Measurements from ENCODE around the gene PKN1. TPM values are rescaled to one million over a fixed set of nuclear protein-coding genes. Genes with fewer than 3 reads are reported as not detected.

The PKN1 gene
- total and polyA plus RNA-seq, 2 of the 13 experiments (the other 11 are each of a cell fraction or from before 2014, with no cell fraction given), result 45.7 to 54.5 TPM

DNA sequence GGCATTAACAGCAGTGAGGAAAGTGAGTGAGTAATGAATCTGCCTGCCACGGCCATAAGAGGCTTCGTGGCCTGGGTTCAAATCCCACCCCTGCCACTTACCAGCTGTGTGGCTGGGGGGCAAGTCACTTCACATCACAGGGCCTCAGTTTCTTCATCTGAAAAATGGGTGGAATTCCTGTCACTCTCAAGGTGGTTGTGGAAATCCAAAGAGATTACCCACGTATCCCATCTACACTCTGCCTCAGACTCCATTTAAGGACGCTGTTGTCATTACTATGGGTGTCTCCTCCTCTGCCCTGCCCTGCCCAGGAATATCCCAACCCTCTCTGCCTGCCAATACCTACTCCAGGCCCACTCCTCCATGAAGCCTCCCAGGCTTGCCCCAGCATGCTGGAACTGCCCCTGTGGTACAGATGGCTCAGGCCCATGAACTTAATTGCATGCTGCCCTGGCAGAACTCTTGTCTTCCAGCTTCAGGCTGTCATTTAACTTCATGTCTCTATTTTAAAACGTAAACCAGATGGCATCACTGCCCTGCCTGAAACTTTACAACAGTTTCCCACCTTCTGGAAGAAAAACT lies 59.7 kb downstream of the PKN1 start:
- ChIA-PET CTCF (ENCODE audit: low intra/inter-chr PET ratio, low total read pairs) (no interaction called here), POLR2A (interaction anchor here (1.2 to 8.5 kb wide), 2 partner anchors 25 to 26 kb away, joined by 3 to 123 read pairs; partner anchors contain the start of gene DNAJB1)
- H3K27ac ChIP-seq (ENCODE audit: extremely low read length, insufficient read depth, low read length), result no peak overlapping the region
- intact Hi-C loops (cut with micrococcal nuclease; ENCODE audit: unreplicated experiment), result no loop called here
- no peak for ATAC-seq
- no peak overlapping the region for H3K9ac ChIP-seq (ENCODE audit: insufficient read depth, low read depth, low read length)
- TF ChIP-seq ZBTB20 (CRISPR knock-in tag; IDR thresholded peaks at IDR 0.05; ENCODE audit: borderline replicate concordance, low read depth) (no peak), ZNF629 (CRISPR knock-in tag; conservative IDR thresholded peaks at IDR 0.05) (peak; percentile 84)
- no peak overlapping the region for H3K4me2 ChIP-seq (ENCODE audit: low read depth, low read length)
- H3K9me3 ChIP-seq (ENCODE audit: low read length), result no peaks in the 10 kb centered on the region
- no peak overlapping the region for H2AFZ ChIP-seq (ENCODE audit: low read length)
- no peaks in the 10 kb centered on the region for H3K27me3 ChIP-seq (ENCODE audit: control insufficient read depth in 1 of 2, insufficient read depth in 2 of 2, low read length in 2 of 2)
- H3K4me3 ChIP-seq (replicated peaks in 1 of 3; ENCODE audit: insufficient read depth in 1 of 3, low read depth in 2 of 3, low read length in 3 of 3), result no peak overlapping the region
- H3K4me1 ChIP-seq (ENCODE audit: insufficient read depth, low read length), result peaks cover 30% of the 10 kb centered on the region
- H4K20me1 ChIP-seq (ENCODE audit: insufficient read depth, low read length), result no peaks in the 10 kb centered on the region
- H3K79me2 ChIP-seq (ENCODE audit: insufficient read depth, low read length), result peaks cover 13% of the 10 kb centered on the region
- H3K36me3 ChIP-seq (replicated peaks in 1 of 2; ENCODE audit: control insufficient read depth in 1 of 2, insufficient read depth in 2 of 2, low read length in 2 of 2), result peaks cover 0 to 3% of the 10 kb centered on the region in 2 experiments; a peak in 1 of 5 replicates
- DNase-seq (ENCODE audit: low spot score), result no peak
- in situ Hi-C loops (cut with HindIII; ENCODE audit: extremely low pct_ligation_motif_present, low pct_unique_long_range_greater_than_20kb), result no loop called here
- BruUV-seq (replicated peaks), result no TSS peak
- no peak for FAIRE-seq
- 87% methylated on average over 5 of the region's 5 CpGs for WGBS (ENCODE audit: low lambda C conversion rate)

DNA sequence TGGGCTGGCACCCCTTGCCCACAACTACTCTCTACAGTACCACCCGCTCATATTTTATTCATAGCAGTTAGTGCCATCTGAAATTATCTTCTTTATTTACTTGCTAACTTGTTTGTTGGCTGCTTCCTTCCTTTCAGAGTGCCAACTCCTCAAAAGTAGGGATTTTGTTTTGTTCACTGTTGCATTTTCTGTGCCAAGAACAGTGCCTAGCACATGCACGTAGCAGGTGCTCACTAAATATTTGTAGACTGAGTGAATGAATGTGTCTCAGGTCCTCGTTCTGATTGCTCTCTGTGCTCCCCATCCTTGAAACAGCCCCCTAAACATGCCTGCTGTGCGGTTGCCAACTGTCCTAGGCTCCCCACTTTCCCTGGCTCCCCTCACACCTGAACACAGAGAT lies 61.3 kb downstream of the PKN1 start:
- CTCF ChIA-PET (ENCODE audit: low intra/inter-chr PET ratio, low total read pairs), result no interaction called here
- peaks cover 13% of the 10 kb centered on the region for H3K79me2 ChIP-seq (ENCODE audit: insufficient read depth, low read length)
- intact Hi-C loops (cut with micrococcal nuclease; ENCODE audit: unreplicated experiment), result no loop called here
- no peak for FAIRE-seq
- 100% methylated on average over 4 of the region's 4 CpGs for WGBS (ENCODE audit: low lambda C conversion rate)
- no peak overlapping the region for H3K27ac ChIP-seq (ENCODE audit: extremely low read length, insufficient read depth, low read length)
- POLR2A ChIA-PET, result interaction anchor here (8.5 kb wide), 1 partner anchor 24 kb away, joined by 123 read pairs; the partner anchor contains the start of gene DNAJB1
- no peak for DNase-seq (ENCODE audit: low spot score)
- TF ChIP-seq KLF15 (CRISPR knock-in tag; IDR thresholded peaks at IDR 0.05; ENCODE audit: borderline replicate concordance) (no peak), ZNF501 (CRISPR knock-in tag; IDR thresholded peaks at IDR 0.05) (no peak), ZNF337 (CRISPR knock-in tag; IDR thresholded peaks at IDR 0.05; ENCODE audit: borderline replicate concordance, low read depth) (no peak)
- ATAC-seq, result no peak
- H3K36me3 ChIP-seq (replicated peaks in 1 of 2; ENCODE audit: control insufficient read depth in 1 of 2, insufficient read depth in 2 of 2, low read length in 2 of 2), result no peaks in the 10 kb centered on the region
- H3K4me1 ChIP-seq (ENCODE audit: insufficient read depth, low read length), result peaks cover 37% of the 10 kb centered on the region
- H3K4me3 ChIP-seq (replicated peaks in 1 of 3; ENCODE audit: insufficient read depth in 1 of 3, low read depth in 2 of 3, low read length in 3 of 3), result 0 out of 6 replicates have a peak overlapping the region, but pooled peaks of 1 of the 3 experiments have one; percentile 84
- no peaks in the 10 kb centered on the region for H4K20me1 ChIP-seq (ENCODE audit: insufficient read depth, low read length)
- peak overlapping the region; percentile 97 for H3K4me2 ChIP-seq (ENCODE audit: low read depth, low read length)
- H3K27me3 ChIP-seq (ENCODE audit: control insufficient read depth in 1 of 2, insufficient read depth in 2 of 2, low read length in 2 of 2), result no peaks in the 10 kb centered on the region
- H3K9ac ChIP-seq (ENCODE audit: insufficient read depth, low read depth, low read length), result peak overlapping the region; percentile 70; the same call in 1 of the 2 replicates
- TSS peak; percentile 62 for BruUV-seq (replicated peaks)
- H3K9me3 ChIP-seq (ENCODE audit: low read length), result no peaks in the 10 kb centered on the region
- in situ Hi-C loops (cut with HindIII; ENCODE audit: extremely low pct_ligation_motif_present, low pct_unique_long_range_greater_than_20kb), result no loop called here
- H2AFZ ChIP-seq (ENCODE audit: low read length), result no peak overlapping the region

Data from HepG2 (cell line).